Measurements from ENCODE around the gene SLC4A4. TPM values are rescaled to one million over a fixed set of nuclear protein-coding genes. Genes with fewer than 3 reads are reported as not detected.

Gene SLC4A4
- total and polyA plus RNA-seq, 2 experiments from 2014 or later: 9.6 to 14.2 TPM

DNA sequence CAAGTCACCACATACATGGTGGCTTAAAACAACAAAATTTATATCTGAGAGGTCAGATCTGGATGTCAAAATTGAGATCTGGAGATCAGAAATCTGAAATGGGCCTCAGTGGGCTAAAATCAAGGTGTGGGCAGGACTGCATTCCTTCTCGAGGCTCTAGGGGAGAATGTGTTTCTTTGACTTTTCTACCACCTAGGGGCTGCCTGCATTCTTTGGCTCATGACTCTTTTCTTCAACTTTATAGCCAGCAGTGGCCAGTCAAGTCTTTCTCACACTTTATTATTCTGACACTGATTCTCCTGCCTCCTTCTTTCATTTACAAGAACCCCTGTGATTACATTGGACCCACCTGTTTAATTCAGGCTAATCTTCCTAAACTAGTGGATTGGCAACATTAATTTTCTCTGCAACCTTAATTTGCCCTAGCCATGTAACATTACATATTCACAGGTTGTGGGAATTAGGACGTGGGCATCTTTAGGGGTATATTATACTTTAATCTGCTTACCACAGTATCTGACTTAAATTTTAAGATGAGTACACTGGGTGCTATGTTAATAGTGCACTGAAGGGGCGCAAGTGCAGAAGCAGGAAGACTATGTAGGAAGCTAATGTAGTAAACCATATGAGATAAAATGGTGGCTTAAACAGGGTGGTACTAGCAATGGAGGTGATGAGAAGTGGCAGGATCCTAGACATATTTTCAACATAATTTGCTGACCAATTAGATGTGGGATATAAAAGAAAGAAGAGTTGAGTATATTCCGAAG, 188.0 kb downstream of the SLC4A4 start:
- Histone ChIP-seq H3K4me1 (ENCODE audit: insufficient read depth) (no peaks in the 10 kb centered on the region), H4K20me1 (ENCODE audit: insufficient read depth, poor library complexity, severe bottlenecking) (no peaks in the 10 kb centered on the region), H2AFZ (no peak overlapping the region), H3K4me2 (no peak overlapping the region), H3K9me3 (ENCODE audit: low read depth) (no peaks in the 10 kb centered on the region), H3K27ac (no peak overlapping the region), H3K27me3 (no peaks in the 10 kb centered on the region), H3K9me2 (replicated peaks; ENCODE audit: insufficient read depth) (no peaks in the 10 kb centered on the region), H3K79me2 (no peaks in the 10 kb centered on the region), H3K36me3 (replicated peaks; ENCODE audit: insufficient read depth, low read depth) (no peaks in the 10 kb centered on the region), H3K4me3 (no peak overlapping the region)
- TF ChIP-seq EZH2phosphoT487 (IDR thresholded peaks at IDR 0.05; ENCODE audit: low read depth, severe bottlenecking, unreplicated experiment): no peak
- WGBS (ENCODE audit: low lambda C conversion rate, missing lambda C conversion rate): 69% methylated on average over 4 of the region's 4 CpGs
- DNase-seq (ENCODE audit: low spot score): no peak

DNA sequence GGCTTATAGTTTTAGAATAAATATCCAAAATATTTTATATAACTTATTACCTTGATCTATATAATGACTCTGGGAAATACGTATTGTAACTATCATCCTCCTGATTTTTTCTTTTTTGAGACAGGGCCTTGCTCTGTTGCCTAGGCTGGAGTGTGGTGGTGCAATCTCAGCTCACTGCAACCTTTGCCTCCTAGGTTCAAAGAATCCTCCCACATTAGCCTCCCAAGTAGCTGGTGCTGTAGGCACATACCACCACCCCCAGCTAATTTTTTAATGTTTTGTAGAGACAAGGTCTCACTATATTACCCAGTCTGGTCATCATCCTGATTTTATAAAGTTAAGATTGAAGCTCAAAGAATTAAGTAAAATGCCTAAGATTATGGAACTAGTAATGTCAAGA, 193.6 kb downstream of the SLC4A4 start:
- no peaks in the 10 kb centered on the region for H3K4me1 ChIP-seq (ENCODE audit: insufficient read depth)
- WGBS (ENCODE audit: low lambda C conversion rate, missing lambda C conversion rate): 97% methylated on average over 1 of the region's 1 CpG
- no peaks in the 10 kb centered on the region for H3K9me2 ChIP-seq (replicated peaks; ENCODE audit: insufficient read depth)
- H3K27ac ChIP-seq: no peak overlapping the region
- no peaks in the 10 kb centered on the region for H3K36me3 ChIP-seq (replicated peaks; ENCODE audit: insufficient read depth, low read depth)
- no peak for TF ChIP-seq EZH2 (IDR thresholded peaks at IDR 0.05; ENCODE audit: borderline replicate concordance)
- TF ChIP-seq EZH2phosphoT487 (IDR thresholded peaks at IDR 0.05; ENCODE audit: low read depth, severe bottlenecking, unreplicated experiment): no peak
- TF ChIP-seq, protein P1, sequence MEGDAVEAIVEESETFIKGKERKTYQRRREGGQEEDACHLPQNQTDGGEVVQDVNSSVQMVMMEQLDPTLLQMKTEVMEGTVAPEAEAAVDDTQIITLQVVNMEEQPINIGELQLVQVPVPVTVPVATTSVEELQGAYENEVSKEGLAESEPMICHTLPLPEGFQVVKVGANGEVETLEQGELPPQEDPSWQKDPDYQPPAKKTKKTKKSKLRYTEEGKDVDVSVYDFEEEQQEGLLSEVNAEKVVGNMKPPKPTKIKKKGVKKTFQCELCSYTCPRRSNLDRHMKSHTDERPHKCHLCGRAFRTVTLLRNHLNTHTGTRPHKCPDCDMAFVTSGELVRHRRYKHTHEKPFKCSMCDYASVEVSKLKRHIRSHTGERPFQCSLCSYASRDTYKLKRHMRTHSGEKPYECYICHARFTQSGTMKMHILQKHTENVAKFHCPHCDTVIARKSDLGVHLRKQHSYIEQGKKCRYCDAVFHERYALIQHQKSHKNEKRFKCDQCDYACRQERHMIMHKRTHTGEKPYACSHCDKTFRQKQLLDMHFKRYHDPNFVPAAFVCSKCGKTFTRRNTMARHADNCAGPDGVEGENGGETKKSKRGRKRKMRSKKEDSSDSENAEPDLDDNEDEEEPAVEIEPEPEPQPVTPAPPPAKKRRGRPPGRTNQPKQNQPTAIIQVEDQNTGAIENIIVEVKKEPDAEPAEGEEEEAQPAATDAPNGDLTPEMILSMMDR (IDR thresholded peaks at IDR 0.05; ENCODE audit: poor library complexity): no peak
- no peaks in the 10 kb centered on the region for H3K27me3 ChIP-seq
- no peak overlapping the region for H2AFZ ChIP-seq
- H4K20me1 ChIP-seq (ENCODE audit: insufficient read depth, poor library complexity, severe bottlenecking): no peaks in the 10 kb centered on the region
- no peaks in the 10 kb centered on the region for H3K79me2 ChIP-seq
- H3K4me2 ChIP-seq: no peak overlapping the region
- DNase-seq (ENCODE audit: low spot score): no peak
- no peaks in the 10 kb centered on the region for H3K9me3 ChIP-seq (ENCODE audit: low read depth)
- no peak overlapping the region for H3K4me3 ChIP-seq

DNA sequence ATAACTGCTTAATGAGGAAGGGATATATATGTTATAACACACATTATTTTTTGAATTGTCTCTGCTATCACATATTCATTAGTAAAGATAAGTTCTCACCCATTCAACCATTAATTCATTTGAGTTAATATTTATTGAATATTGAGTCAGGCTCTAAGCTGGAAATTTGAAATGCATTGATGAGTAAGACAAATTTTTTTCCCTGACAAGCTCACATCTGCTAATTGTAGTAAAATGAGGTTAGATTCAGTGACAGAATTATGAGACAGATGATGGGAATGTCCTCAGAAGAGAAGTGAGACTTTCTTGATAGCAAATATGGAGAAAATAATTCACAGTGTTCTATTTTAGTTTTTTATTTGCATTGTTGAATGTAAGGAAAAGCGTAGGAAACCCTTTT, 194.3 kb downstream of the SLC4A4 start:
- H3K79me2 ChIP-seq: no peaks in the 10 kb centered on the region
- no peaks in the 10 kb centered on the region for H3K4me1 ChIP-seq (ENCODE audit: insufficient read depth)
- no peak overlapping the region for H3K27ac ChIP-seq
- TF ChIP-seq, protein P1 (IDR thresholded peaks at IDR 0.05; ENCODE audit: poor library complexity): no peak
- H3K4me2 ChIP-seq: no peak overlapping the region
- WGBS (ENCODE audit: low lambda C conversion rate, missing lambda C conversion rate): 91% methylated on average over 1 of the region's 1 CpG
- DNase-seq (ENCODE audit: low spot score): no peak
- no peaks in the 10 kb centered on the region for H4K20me1 ChIP-seq (ENCODE audit: insufficient read depth, poor library complexity, severe bottlenecking)
- H3K4me3 ChIP-seq: no peak overlapping the region
- H3K9me3 ChIP-seq (ENCODE audit: low read depth): no peaks in the 10 kb centered on the region
- no peaks in the 10 kb centered on the region for H3K36me3 ChIP-seq (replicated peaks; ENCODE audit: insufficient read depth, low read depth)
- no peaks in the 10 kb centered on the region for H3K9me2 ChIP-seq (replicated peaks; ENCODE audit: insufficient read depth)
- no peak overlapping the region for H2AFZ ChIP-seq
- no peaks in the 10 kb centered on the region for H3K27me3 ChIP-seq

DNA sequence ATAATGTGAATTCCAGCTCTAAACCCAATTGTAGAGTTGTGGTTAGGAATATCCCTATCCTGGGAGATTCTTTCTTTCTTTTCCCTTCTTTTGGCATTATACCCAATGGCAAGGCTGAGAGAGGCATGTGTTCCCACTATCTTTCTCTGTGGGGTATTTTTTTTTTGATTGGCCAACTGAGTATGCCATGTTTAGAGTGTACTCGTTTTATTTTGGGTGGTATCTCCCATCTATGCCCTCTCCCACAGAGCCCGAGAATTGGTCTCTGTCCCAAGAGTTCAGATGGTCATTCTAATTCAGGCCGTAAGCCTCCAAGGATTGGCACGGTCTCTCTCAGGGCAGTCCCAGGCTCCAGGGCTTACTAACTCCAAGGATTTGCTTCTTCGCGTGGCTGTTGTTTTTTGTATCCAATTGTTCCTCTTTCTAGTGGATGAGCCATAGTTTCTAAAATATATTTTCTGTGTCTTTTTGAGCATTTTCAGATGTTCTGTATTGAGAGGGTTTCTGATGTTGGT, 198.8 kb downstream of the SLC4A4 start:
- no peak overlapping the region for H3K27ac ChIP-seq
- no peaks in the 10 kb centered on the region for H3K36me3 ChIP-seq (replicated peaks; ENCODE audit: insufficient read depth, low read depth)
- no peaks in the 10 kb centered on the region for H4K20me1 ChIP-seq (ENCODE audit: insufficient read depth, poor library complexity, severe bottlenecking)
- peaks cover 8% of the 10 kb centered on the region for H3K4me1 ChIP-seq (ENCODE audit: insufficient read depth)
- WGBS (ENCODE audit: low lambda C conversion rate, missing lambda C conversion rate): 97% methylated on average over 6 of the region's 6 CpGs
- no peak for TF ChIP-seq EZH2phosphoT487 (IDR thresholded peaks at IDR 0.05; ENCODE audit: low read depth, severe bottlenecking, unreplicated experiment)
- no peak for TF ChIP-seq EZH2 (IDR thresholded peaks at IDR 0.05; ENCODE audit: borderline replicate concordance)
- TF ChIP-seq, protein P1 (IDR thresholded peaks at IDR 0.05; ENCODE audit: poor library complexity): no peak
- no peak for DNase-seq (ENCODE audit: low spot score)
- H3K79me2 ChIP-seq: no peaks in the 10 kb centered on the region
- H3K4me3 ChIP-seq: no peak overlapping the region
- no peaks in the 10 kb centered on the region for H3K9me2 ChIP-seq (replicated peaks; ENCODE audit: insufficient read depth)
- H2AFZ ChIP-seq: no peak overlapping the region
- no peaks in the 10 kb centered on the region for H3K27me3 ChIP-seq
- H3K4me2 ChIP-seq: no peak overlapping the region
- H3K9me3 ChIP-seq (ENCODE audit: low read depth): no peaks in the 10 kb centered on the region
